ENCODE data around the gene APOA5.

- TF ChIP-seq EP300 (IDR thresholded peaks at IDR 0.05): no peak
- TF ChIP-seq CTCF (IDR thresholded peaks at IDR 0.05): no peak
Measured at GRCh38 chr11:116775975-116776374, 15.7 kb downstream of the APOA5 start.
